ENCODE results near the gene EHD4. TPM values are rescaled to one million over a fixed set of nuclear protein-coding genes. Genes with fewer than 3 reads are reported as not detected.

Gene EHD4
- total RNA-seq, 1 donor from 2014 or later, result 42.6 TPM

DNA sequence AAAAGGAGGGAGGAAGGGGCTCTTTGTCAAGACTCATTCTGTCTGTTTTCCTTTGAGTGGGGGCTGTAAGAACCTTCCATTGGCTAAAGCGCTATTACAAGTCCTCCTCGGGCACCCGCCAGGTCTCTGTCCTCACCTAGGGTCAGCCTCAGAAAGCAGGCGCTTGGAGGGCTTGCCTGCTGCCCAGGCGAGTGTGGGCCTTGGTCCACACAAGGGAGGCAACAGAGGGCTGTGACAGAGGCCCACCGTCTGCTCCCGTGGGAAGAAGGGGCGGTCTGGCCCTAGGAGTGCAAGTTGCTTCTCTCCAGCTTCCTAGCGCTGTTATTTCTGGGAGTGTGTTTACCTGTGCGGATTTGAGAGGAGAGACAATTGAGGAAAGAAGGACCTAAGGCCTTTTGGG lies 24.0 kb upstream of the EHD4 start:
- H3K27me3 Mint-ChIP-seq, result peaks cover 20% of the 10 kb centered on the region
- H3K36me3 Mint-ChIP-seq (ENCODE audit: low read depth), result no peaks in the 10 kb centered on the region
- ATAC-seq (ENCODE audit: low read depth) (no peak), DNase-seq (no peak)
- ChIA-PET POLR2A (no interaction called here), CTCF (interaction anchor here (0.9 kb wide), 1 partner anchor 87 kb away, joined by 3 read pairs; no protein-coding TSS in a partner anchor)
- peaks cover 8% of the 10 kb centered on the region for H3K4me1 Mint-ChIP-seq
- intact Hi-C loops (cut with micrococcal nuclease), result no loop called here
- H3K9me3 Mint-ChIP-seq, result no peaks in the 10 kb centered on the region
- no peak overlapping the region for H3K4me3 Mint-ChIP-seq
- no peak overlapping the region for H3K27ac Mint-ChIP-seq
- TF ChIP-seq, protein P1, sequence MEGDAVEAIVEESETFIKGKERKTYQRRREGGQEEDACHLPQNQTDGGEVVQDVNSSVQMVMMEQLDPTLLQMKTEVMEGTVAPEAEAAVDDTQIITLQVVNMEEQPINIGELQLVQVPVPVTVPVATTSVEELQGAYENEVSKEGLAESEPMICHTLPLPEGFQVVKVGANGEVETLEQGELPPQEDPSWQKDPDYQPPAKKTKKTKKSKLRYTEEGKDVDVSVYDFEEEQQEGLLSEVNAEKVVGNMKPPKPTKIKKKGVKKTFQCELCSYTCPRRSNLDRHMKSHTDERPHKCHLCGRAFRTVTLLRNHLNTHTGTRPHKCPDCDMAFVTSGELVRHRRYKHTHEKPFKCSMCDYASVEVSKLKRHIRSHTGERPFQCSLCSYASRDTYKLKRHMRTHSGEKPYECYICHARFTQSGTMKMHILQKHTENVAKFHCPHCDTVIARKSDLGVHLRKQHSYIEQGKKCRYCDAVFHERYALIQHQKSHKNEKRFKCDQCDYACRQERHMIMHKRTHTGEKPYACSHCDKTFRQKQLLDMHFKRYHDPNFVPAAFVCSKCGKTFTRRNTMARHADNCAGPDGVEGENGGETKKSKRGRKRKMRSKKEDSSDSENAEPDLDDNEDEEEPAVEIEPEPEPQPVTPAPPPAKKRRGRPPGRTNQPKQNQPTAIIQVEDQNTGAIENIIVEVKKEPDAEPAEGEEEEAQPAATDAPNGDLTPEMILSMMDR (IDR thresholded peaks at IDR 0.05), result no peak

DNA sequence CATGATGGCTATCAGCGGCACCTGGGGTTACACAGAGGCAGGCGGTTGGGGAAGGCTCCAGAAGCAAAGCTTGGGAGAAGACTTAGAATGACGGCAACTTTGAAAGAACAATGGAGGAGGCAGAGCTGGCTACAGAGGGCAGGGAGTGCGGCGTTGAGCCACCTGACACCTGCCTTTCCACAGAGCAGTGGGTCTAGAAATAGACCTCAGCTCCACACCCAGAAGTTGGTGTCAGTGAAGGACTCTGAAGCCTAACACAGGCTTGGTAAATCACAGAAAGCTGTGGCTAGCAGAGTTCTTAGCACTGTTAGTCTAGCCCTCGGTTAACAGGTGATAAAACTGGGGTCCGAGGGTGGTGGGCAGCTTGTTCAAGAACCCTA lies 23.1 kb upstream of the EHD4 start:
- peaks cover 8% of the 10 kb centered on the region for H3K4me1 Mint-ChIP-seq
- intact Hi-C loops (cut with micrococcal nuclease), result no loop called here
- ChIA-PET POLR2A (no interaction called here), CTCF (no interaction called here)
- DNase-seq, result no peak
- no peak for ATAC-seq (ENCODE audit: low read depth)
- no peaks in the 10 kb centered on the region for H3K9me3 Mint-ChIP-seq
- TF ChIP-seq, protein P1 (IDR thresholded peaks at IDR 0.05), result no peak
- H3K27me3 Mint-ChIP-seq, result peaks cover 16% of the 10 kb centered on the region
- no peaks in the 10 kb centered on the region for H3K36me3 Mint-ChIP-seq (ENCODE audit: low read depth)
- H3K27ac Mint-ChIP-seq, result no peak overlapping the region
- H3K4me3 Mint-ChIP-seq, result no peak overlapping the region

DNA sequence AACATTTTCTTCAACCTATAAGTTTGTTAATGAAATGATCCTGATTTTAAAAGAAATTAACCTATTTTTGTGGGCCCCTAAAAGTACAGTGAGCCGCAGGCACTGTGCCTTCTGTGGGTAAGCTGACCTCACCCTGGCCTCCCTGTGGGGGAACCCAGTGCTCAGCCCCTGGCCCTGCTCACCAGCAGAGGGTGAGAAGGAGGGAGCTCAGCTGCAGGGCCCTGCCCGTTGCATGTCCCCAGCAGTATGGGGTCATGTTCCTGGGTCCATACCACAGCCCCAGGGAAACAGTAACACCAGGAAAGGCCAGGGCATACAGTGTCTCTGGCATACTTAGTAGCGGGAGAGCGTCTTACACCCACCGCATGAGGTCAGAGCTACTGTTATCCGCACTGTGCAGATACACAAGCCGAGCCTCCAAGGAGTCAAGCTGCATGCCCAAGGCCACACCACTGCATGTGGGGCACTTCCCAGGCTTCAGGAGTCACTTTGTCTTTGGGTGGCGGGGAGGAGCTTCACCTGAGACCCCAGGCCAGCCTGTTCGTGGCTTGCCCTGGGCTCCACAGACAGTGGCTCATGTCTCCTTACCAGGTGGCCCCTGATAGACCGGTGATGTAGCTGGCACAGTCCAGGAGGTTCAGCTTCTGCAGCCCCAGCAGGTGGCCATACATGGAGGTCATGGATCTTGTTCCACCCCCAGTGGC lies 22.6 kb upstream of the EHD4 start:
- no peaks in the 10 kb centered on the region for H3K36me3 Mint-ChIP-seq (ENCODE audit: low read depth)
- CTCF ChIA-PET, result no interaction called here
- no peak for DNase-seq
- ATAC-seq (ENCODE audit: low read depth), result no peak
- POLR2A ChIA-PET, result no interaction called here
- H3K9me3 Mint-ChIP-seq, result no peaks in the 10 kb centered on the region
- H3K4me3 Mint-ChIP-seq, result no peak overlapping the region
- peaks cover 15% of the 10 kb centered on the region for H3K27me3 Mint-ChIP-seq
- intact Hi-C loops (cut with micrococcal nuclease), result no loop called here
- H3K27ac Mint-ChIP-seq, result no peak overlapping the region
- TF ChIP-seq, protein P1 (IDR thresholded peaks at IDR 0.05), result no peak
- peaks cover 8% of the 10 kb centered on the region for H3K4me1 Mint-ChIP-seq

DNA sequence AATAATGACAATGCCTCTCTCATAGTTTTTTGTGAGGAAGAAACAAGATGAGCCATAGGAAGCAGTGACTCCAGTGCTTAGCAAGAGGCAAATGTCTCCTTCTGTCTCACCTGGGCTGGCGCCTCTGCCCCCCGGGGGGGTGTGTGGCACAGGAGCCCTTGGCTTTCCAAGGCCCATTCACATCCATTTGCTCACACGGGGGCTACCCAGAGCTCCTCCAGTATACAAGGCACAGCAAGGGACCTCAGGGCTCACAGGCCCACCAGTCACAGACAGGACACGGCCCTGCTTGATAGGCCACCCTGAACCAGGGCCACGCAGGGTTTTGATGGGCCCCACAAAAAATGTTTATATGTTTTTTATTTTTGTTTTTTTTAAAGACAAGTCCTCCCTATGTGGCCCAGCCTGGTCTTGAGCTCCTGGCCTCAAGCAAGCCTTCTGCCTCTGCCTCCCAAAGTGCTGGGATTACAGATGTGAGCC lies 21.9 kb upstream of the EHD4 start:
- Mint-ChIP-seq H3K36me3 (ENCODE audit: low read depth) (no peaks in the 10 kb centered on the region), H3K4me3 (no peak overlapping the region), H3K9me3 (no peaks in the 10 kb centered on the region), H3K27me3 (peaks cover 14% of the 10 kb centered on the region), H3K4me1 (peaks cover 3% of the 10 kb centered on the region), H3K27ac (no peak overlapping the region)
- ChIA-PET POLR2A (no interaction called here), CTCF (interaction anchor here (1.3 to 1.8 kb wide), 2 partner anchors 58 to 66 kb away, joined by 5 to 7 read pairs; no protein-coding TSS in a partner anchor)
- intact Hi-C loops (cut with micrococcal nuclease), result no loop called here
- ATAC-seq (ENCODE audit: low read depth) (no peak), DNase-seq (no peak)
- TF ChIP-seq, protein P1 (IDR thresholded peaks at IDR 0.05), result no peak

DNA sequence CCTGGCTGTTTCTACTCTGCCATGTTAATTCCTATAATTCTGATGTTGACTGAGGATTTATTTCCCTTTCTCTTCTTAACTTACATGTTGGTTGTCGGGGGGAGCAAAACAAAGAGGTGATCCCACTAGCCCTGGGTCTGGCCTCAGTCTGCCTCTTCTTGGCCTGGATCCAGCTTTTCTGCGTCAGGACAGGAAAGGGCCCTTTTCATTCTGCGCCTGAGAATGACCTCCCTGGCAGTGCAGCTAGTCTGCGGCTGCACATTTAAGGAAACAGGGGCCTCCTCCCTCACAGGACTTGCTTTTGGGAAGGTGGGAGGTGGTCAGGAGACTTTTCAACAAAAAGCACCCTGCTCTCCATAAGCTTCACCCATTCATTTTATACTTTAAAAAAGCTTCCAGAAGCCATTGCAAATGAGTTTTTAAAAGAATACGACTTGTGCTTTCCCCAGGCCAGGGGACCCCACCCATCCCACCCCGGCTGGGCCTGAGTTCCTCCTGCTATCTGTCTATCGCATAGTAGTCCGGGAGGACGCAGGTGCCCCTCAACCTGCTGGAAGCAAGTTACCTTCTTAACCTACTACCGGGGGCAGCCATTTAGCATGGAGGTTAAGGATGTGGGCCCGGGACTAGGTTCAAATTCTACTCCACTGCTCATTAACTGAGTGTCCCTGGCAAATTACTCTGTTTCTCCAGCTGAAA lies 21.3 kb upstream of the EHD4 start:
- intact Hi-C loops (cut with micrococcal nuclease), result no loop called here
- H3K27ac Mint-ChIP-seq, result no peak overlapping the region
- peaks cover 12% of the 10 kb centered on the region for H3K27me3 Mint-ChIP-seq
- H3K4me3 Mint-ChIP-seq, result no peak overlapping the region
- POLR2A ChIA-PET, result no interaction called here
- H3K9me3 Mint-ChIP-seq, result no peaks in the 10 kb centered on the region
- no peak for ATAC-seq (ENCODE audit: low read depth)
- H3K36me3 Mint-ChIP-seq (ENCODE audit: low read depth), result no peaks in the 10 kb centered on the region
- H3K4me1 Mint-ChIP-seq, result no peaks in the 10 kb centered on the region
- no peak for DNase-seq
- TF ChIP-seq, protein P1 (IDR thresholded peaks at IDR 0.05), result no peak
- CTCF ChIA-PET, result interaction anchor here (1.0 to 1.8 kb wide), 3 partner anchors 59 to 67 kb away, joined by 3 to 7 read pairs (median 5); no protein-coding TSS in a partner anchor
